CD4-positive, alpha-beta T cell (primary cell): Measurements from ENCODE around the gene DNAH17. TPM values are rescaled to one million over a fixed set of nuclear protein-coding genes. Genes with fewer than 3 reads are reported as not detected.

ENCODE experiments used
- ATAC-seq: fragments of 200-7000 bp; cut with Tn5 transposase; one replicate; pipeline ENCODE4 v1.10.0; 2022; ENCODE audit warnings: mild to moderate bottlenecking; ENCODE audit not compliant: poor library complexity
- CTCF ChIA-PET: fragments of 350-600 bp; sonication (Branson Sonifier 250); formaldehyde crosslinking; loops from one replicate; lab custom pipeline; 2021; ENCODE audit warnings: antibody characterized with exemption, inconsistent platforms; lab: Charles Lee
- POLR2A ChIA-PET: fragments of 350-600 bp; sonication (Branson Sonifier 250); formaldehyde crosslinking; loops from one replicate; lab custom pipeline; 2021; ENCODE audit warnings: antibody characterized with exemption, inconsistent platforms; lab: Charles Lee
- DNase-seq, 14 experiments: peaks; one replicate each; pipeline ENCODE4 v3.0.0-alpha.2; 2013 to 2020; ENCODE audit warnings: mixed read lengths in 2 of 14
- H3K27ac ChIP-seq, 2 donors: one replicate each; pipeline versions ENCODE4 v1.5.1 to v1.7.0; 2013; ENCODE audit warnings: low read length in 2 of 2, low read depth in 1 of 2, mild to moderate bottlenecking in 1 of 2
- H3K27me3 ChIP-seq, 2 experiments: 1 replicate in 1 of 2; 2 replicates in 1 of 2; pipeline versions ENCODE4 v1.6.1 to v1.7.0; 2013; ENCODE audit warnings: low read length in 2 of 2, control low read depth in 1 of 2, mild to moderate bottlenecking in 1 of 2, moderate library complexity in 1 of 2; ENCODE audit not compliant: insufficient read depth in 2 of 2, control insufficient read depth in 1 of 2
- H3K36me3 ChIP-seq: one replicate; pipeline ENCODE4 v1.6.1; 2013; ENCODE audit warnings: low read length, control low read depth; ENCODE audit not compliant: insufficient read depth
- H3K4me1 ChIP-seq: one replicate; pipeline ENCODE4 v1.6.1; 2013; ENCODE audit warnings: low read length, control low read depth; ENCODE audit not compliant: insufficient read depth
- H3K4me3 ChIP-seq: one replicate; pipeline ENCODE4 v1.5.1; 2013; ENCODE audit warnings: mild to moderate bottlenecking, low read length, moderate library complexity
- H3K9me3 ChIP-seq, 2 experiments: 1 replicate in 1 of 2; 2 replicates in 1 of 2; pipeline versions ENCODE4 v1.6.1 to v1.7.0; 2013; ENCODE audit warnings: low read length in 2 of 2, mild to moderate bottlenecking in 2 of 2, control low read depth in 1 of 2, moderate library complexity in 1 of 2; ENCODE audit not compliant: control insufficient read depth in 1 of 2, insufficient read depth in 1 of 2
- H3K27ac Mint-ChIP-seq: one replicate; pipeline ENCODE4 v1.8.0; 2020; ENCODE audit warnings: mixed read lengths
- H3K27me3 Mint-ChIP-seq: one replicate; pipeline ENCODE4 v1.8.0; 2021; ENCODE audit warnings: mixed read lengths
- H3K36me3 Mint-ChIP-seq: one replicate; pipeline ENCODE4 v1.8.0; 2021; ENCODE audit warnings: low read depth, mixed read lengths
- H3K4me1 Mint-ChIP-seq: one replicate; pipeline ENCODE4 v1.8.0; 2021; ENCODE audit warnings: low read depth, mixed read lengths
- H3K4me3 Mint-ChIP-seq: one replicate; pipeline ENCODE4 v1.8.0; 2020; ENCODE audit warnings: mild to moderate bottlenecking, mixed read lengths
- H3K9me3 Mint-ChIP-seq: one replicate; pipeline ENCODE4 v1.8.0; 2020; ENCODE audit warnings: mixed read lengths
- CTCF ChIP-seq: fragments of 200-600 bp; IDR thresholded peaks from one replicate; pipeline ENCODE4 v1.8.0; 2022; ENCODE audit warnings: antibody characterized with exemption, mild to moderate bottlenecking
- intact Hi-C, 2 experiments: fragments of 100-400 bp; cut with DNase I in 1 of 2; cut with micrococcal nuclease in 1 of 2; formaldehyde crosslinking; loops; one replicate each; pipeline versions ENCODE4 v1.15.1 to v1.9.0; 2023 to 2025; cut with DNase I, micrococcal nuclease
- total RNA-seq, 174 experiments: library from RNA in 2 of 174; stranded (reverse) in 2 of 174; gene quantifications; one replicate each; pipeline ENCODE4 v1.2.3 and lab custom pipeline; 2021 to 2026

DNAH17 gene
- total RNA-seq, 2 experiments from 2014 or later, result 0.14 TPM; not detected in 1

GRCh38 chr17:78568494-78569115 is 8.6 kb downstream of the DNAH17 start:
- Mint-ChIP-seq H3K27ac (no peak overlapping the region), H3K36me3 (no peaks in the 10 kb centered on the region), H3K9me3 (no peaks in the 10 kb centered on the region), H3K4me1 (no peaks in the 10 kb centered on the region), H3K4me3 (no peak overlapping the region), H3K27me3 (no peaks in the 10 kb centered on the region)
- ATAC-seq (no peak), DNase-seq (peak in 2 of 14 experiments; percentile 40 to 52)
- ChIA-PET POLR2A (no interaction called here), CTCF (no interaction called here)
- H3K27ac ChIP-seq, result no peak overlapping the region
- TF ChIP-seq CTCF, result no peak
- no peak overlapping the region for H3K4me3 ChIP-seq
- H3K9me3 ChIP-seq, result no peaks in the 10 kb centered on the region
- no peaks in the 10 kb centered on the region for H3K4me1 ChIP-seq
- no peaks in the 10 kb centered on the region for H3K36me3 ChIP-seq
- no peaks in the 10 kb centered on the region for H3K27me3 ChIP-seq
- intact Hi-C loops, result no loop called here

GRCh38 chr17:78567991-78568390 is 9.2 kb downstream of the DNAH17 start:
- intact Hi-C loops, result no loop called here
- Histone ChIP-seq H3K27ac (no peak overlapping the region), H3K9me3 (no peaks in the 10 kb centered on the region), H3K27me3 (no peaks in the 10 kb centered on the region), H3K4me1 (no peaks in the 10 kb centered on the region), H3K4me3 (no peak overlapping the region), H3K36me3 (no peaks in the 10 kb centered on the region)
- Mint-ChIP-seq H3K4me1 (no peaks in the 10 kb centered on the region), H3K36me3 (no peaks in the 10 kb centered on the region), H3K4me3 (no peak overlapping the region), H3K9me3 (no peaks in the 10 kb centered on the region), H3K27ac (no peak overlapping the region), H3K27me3 (no peaks in the 10 kb centered on the region)
- CTCF ChIA-PET, result no interaction called here
- ATAC-seq, result no peak
- POLR2A ChIA-PET, result no interaction called here
- TF ChIP-seq CTCF, result no peak
- no peak for DNase-seq

- DNase-seq (no peak), ATAC-seq (no peak)
- no peaks in the 10 kb centered on the region for H3K27me3 ChIP-seq
- H3K36me3 Mint-ChIP-seq, result no peaks in the 10 kb centered on the region
- no peaks in the 10 kb centered on the region for H3K9me3 ChIP-seq
- ChIA-PET CTCF (no interaction called here), POLR2A (no interaction called here)
- intact Hi-C loops, result no loop called here
- no peak overlapping the region for H3K27ac Mint-ChIP-seq
- no peak for TF ChIP-seq CTCF
- no peaks in the 10 kb centered on the region for H3K4me1 ChIP-seq
- H3K4me3 ChIP-seq, result no peak overlapping the region
- no peaks in the 10 kb centered on the region for H3K9me3 Mint-ChIP-seq
- H3K4me3 Mint-ChIP-seq, result no peak overlapping the region
- no peaks in the 10 kb centered on the region for H3K36me3 ChIP-seq
- no peaks in the 10 kb centered on the region for H3K27me3 Mint-ChIP-seq
- H3K27ac ChIP-seq, result no peak overlapping the region
- no peaks in the 10 kb centered on the region for H3K4me1 Mint-ChIP-seq
Measured at GRCh38 chr17:78566947-78567346, 10.2 kb downstream of the DNAH17 start.
